ENCODE results near the gene EXOC3. TPM values are rescaled to one million over a fixed set of nuclear protein-coding genes. Genes with fewer than 3 reads are reported as not detected.

The EXOC3 gene
- polyA plus RNA-seq, 1 donor from 2014 or later = 27.7 TPM

DNA sequence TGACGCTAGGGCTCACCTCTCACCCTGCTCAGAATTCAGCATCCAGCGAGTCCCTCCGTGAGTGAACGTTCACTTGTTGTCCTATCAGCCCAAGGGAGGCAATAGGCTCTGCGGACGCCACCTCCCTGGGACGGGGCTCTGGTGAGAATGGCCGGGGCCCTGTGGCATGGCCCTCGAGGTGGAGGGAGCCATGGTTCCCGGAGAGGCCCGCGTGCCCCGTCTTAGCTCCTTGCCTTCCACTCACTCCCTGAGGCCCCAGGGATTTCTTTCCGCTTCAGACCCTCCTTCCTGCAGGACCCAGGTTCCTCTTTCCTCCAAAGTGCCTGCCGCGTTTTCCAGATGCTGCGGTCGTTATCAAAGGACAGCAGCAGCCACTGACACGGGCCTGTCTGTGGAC is 21.5 kb downstream of the EXOC3 start:
- no peak overlapping the region for H3K4me3 ChIP-seq (ENCODE audit: low read length)
- H3K27ac ChIP-seq (ENCODE audit: low read length) = no peak overlapping the region
- no peaks in the 10 kb centered on the region for H3K36me3 ChIP-seq (ENCODE audit: insufficient read depth, low read length)
- H4K20me1 ChIP-seq (ENCODE audit: insufficient read depth) = no peaks in the 10 kb centered on the region
- H3K9me3 ChIP-seq (ENCODE audit: low read length) = no peaks in the 10 kb centered on the region
- H3K9me2 ChIP-seq (ENCODE audit: insufficient read depth, low read length) = no peaks in the 10 kb centered on the region
- TF ChIP-seq TAF1 (IDR thresholded peaks at IDR 0.05; ENCODE audit: low read depth) = no peak
- TF ChIP-seq, protein P1, sequence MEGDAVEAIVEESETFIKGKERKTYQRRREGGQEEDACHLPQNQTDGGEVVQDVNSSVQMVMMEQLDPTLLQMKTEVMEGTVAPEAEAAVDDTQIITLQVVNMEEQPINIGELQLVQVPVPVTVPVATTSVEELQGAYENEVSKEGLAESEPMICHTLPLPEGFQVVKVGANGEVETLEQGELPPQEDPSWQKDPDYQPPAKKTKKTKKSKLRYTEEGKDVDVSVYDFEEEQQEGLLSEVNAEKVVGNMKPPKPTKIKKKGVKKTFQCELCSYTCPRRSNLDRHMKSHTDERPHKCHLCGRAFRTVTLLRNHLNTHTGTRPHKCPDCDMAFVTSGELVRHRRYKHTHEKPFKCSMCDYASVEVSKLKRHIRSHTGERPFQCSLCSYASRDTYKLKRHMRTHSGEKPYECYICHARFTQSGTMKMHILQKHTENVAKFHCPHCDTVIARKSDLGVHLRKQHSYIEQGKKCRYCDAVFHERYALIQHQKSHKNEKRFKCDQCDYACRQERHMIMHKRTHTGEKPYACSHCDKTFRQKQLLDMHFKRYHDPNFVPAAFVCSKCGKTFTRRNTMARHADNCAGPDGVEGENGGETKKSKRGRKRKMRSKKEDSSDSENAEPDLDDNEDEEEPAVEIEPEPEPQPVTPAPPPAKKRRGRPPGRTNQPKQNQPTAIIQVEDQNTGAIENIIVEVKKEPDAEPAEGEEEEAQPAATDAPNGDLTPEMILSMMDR (IDR thresholded peaks at IDR 0.05; ENCODE audit: poor library complexity, severe bottlenecking) = no peak
- TF ChIP-seq, protein P2, sequence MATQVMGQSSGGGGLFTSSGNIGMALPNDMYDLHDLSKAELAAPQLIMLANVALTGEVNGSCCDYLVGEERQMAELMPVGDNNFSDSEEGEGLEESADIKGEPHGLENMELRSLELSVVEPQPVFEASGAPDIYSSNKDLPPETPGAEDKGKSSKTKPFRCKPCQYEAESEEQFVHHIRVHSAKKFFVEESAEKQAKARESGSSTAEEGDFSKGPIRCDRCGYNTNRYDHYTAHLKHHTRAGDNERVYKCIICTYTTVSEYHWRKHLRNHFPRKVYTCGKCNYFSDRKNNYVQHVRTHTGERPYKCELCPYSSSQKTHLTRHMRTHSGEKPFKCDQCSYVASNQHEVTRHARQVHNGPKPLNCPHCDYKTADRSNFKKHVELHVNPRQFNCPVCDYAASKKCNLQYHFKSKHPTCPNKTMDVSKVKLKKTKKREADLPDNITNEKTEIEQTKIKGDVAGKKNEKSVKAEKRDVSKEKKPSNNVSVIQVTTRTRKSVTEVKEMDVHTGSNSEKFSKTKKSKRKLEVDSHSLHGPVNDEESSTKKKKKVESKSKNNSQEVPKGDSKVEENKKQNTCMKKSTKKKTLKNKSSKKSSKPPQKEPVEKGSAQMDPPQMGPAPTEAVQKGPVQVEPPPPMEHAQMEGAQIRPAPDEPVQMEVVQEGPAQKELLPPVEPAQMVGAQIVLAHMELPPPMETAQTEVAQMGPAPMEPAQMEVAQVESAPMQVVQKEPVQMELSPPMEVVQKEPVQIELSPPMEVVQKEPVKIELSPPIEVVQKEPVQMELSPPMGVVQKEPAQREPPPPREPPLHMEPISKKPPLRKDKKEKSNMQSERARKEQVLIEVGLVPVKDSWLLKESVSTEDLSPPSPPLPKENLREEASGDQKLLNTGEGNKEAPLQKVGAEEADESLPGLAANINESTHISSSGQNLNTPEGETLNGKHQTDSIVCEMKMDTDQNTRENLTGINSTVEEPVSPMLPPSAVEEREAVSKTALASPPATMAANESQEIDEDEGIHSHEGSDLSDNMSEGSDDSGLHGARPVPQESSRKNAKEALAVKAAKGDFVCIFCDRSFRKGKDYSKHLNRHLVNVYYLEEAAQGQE (IDR thresholded peaks at IDR 0.05; ENCODE audit: borderline replicate concordance) = no peak
- TF ChIP-seq EP300 (conservative IDR thresholded peaks at IDR 0.05; ENCODE audit: poor library complexity, severe bottlenecking) = no peak
- TF ChIP-seq MXI1 (conservative IDR thresholded peaks at IDR 0.05; ENCODE audit: poor library complexity, severe bottlenecking) = no peak
- no peak for TF ChIP-seq SMC3 (conservative IDR thresholded peaks at IDR 0.05; ENCODE audit: poor library complexity)
- no peak for TF ChIP-seq POLR2AphosphoS5 (IDR thresholded peaks at IDR 0.05)
- TF ChIP-seq RAD21 (conservative IDR thresholded peaks at IDR 0.05) = no peak
- TF ChIP-seq EZH2 (IDR thresholded peaks at IDR 0.05; ENCODE audit: borderline replicate concordance, insufficient read depth, low read length, poor library complexity, severe bottlenecking) = no peak
- no peaks in the 10 kb centered on the region for H3K27me3 ChIP-seq (ENCODE audit: insufficient read depth, low read depth, low read length)
- H3K4me2 ChIP-seq (ENCODE audit: low read length) = no peak overlapping the region
- H3F3A ChIP-seq (ENCODE audit: insufficient read depth, low read length, poor library complexity, severe bottlenecking) = no peaks in the 10 kb centered on the region
- H2AFZ ChIP-seq (ENCODE audit: low read depth, low read length) = no peak overlapping the region
- no peak overlapping the region for H3K9ac ChIP-seq (ENCODE audit: low read length)
- no peaks in the 10 kb centered on the region for H3K79me2 ChIP-seq (replicated peaks; ENCODE audit: insufficient read depth, low read length)

DNA sequence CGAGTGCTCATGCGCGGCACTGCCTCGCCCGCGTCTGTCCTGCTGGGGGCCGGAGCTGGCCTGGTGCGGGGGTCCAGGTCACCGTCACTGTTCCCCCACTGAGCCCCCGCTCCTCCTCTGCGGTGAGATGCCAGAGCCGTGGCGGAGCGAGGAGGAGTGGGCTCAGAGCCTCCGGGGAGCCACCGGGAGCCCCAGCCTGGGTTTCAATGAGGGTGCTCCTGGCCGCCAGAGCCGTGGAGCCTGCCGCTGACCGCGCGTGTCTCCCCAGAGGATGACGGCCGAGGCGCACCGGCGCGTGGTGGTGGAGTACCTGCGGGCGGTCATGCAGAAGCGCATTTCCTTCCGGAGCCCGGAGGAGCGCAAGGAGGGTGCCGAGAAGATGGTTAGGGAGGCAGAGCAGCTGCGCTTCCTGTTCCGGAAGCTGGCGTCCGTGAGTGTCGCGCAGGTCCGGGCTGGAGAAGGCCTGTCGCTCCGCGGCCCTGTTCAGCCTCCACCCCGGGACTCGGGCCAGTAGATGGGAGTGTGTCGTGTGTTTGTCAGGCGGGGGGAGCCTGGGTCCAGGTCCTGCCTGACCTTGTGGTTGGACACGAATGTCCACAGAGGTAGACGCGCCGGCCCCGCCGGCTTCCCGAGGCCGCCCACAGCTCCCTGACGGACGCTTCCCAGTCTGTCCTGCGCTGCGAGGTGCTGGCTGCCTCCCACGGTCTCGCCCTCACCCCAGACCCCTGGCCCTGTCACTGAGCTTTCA is 22.0 kb downstream of the EXOC3 start:
- Histone ChIP-seq H3K4me3 (ENCODE audit: low read length) (no peak overlapping the region), H3K9me3 (ENCODE audit: low read length) (no peaks in the 10 kb centered on the region), H3K4me2 (ENCODE audit: low read length) (no peak overlapping the region), H3K36me3 (ENCODE audit: insufficient read depth, low read length) (no peaks in the 10 kb centered on the region), H3K27me3 (ENCODE audit: insufficient read depth, low read depth, low read length) (no peaks in the 10 kb centered on the region), H3K79me2 (replicated peaks; ENCODE audit: insufficient read depth, low read length) (no peaks in the 10 kb centered on the region), H3K9me2 (ENCODE audit: insufficient read depth, low read length) (no peaks in the 10 kb centered on the region), H2AFZ (ENCODE audit: low read depth, low read length) (no peak overlapping the region), H4K20me1 (ENCODE audit: insufficient read depth) (no peaks in the 10 kb centered on the region), H3F3A (ENCODE audit: insufficient read depth, low read length, poor library complexity, severe bottlenecking) (no peaks in the 10 kb centered on the region), H3K9ac (ENCODE audit: low read length) (no peak overlapping the region), H3K27ac (ENCODE audit: low read length) (no peak overlapping the region)
- TF ChIP-seq, protein P1 (IDR thresholded peaks at IDR 0.05; ENCODE audit: poor library complexity, severe bottlenecking) = no peak
- TF ChIP-seq EP300 (conservative IDR thresholded peaks at IDR 0.05; ENCODE audit: poor library complexity, severe bottlenecking) (no peak), SMC3 (conservative IDR thresholded peaks at IDR 0.05; ENCODE audit: poor library complexity) (no peak), RAD21 (conservative IDR thresholded peaks at IDR 0.05) (no peak), TAF1 (IDR thresholded peaks at IDR 0.05; ENCODE audit: low read depth) (no peak), MXI1 (conservative IDR thresholded peaks at IDR 0.05; ENCODE audit: poor library complexity, severe bottlenecking) (no peak), EZH2 (IDR thresholded peaks at IDR 0.05; ENCODE audit: borderline replicate concordance, insufficient read depth, low read length, poor library complexity, severe bottlenecking) (no peak), POLR2AphosphoS5 (IDR thresholded peaks at IDR 0.05) (no peak)
- TF ChIP-seq, protein P2 (IDR thresholded peaks at IDR 0.05; ENCODE audit: borderline replicate concordance) = no peak

Data from neural cell (in vitro differentiated cells).